Measurements from ENCODE around the gene ARHGEF10L.
A peak's percentile ranks its signal among the peaks of the same experiment; 100 is the strongest.

ARHGEF10L gene

GRCh38 chr1:17565461-17566252 is 26.2 kb downstream of the ARHGEF10L start:
- no peaks in the 10 kb centered on the region for H3K9me3 ChIP-seq (ENCODE audit: control insufficient read depth, low read length)
- no peak overlapping the region for H3K4me3 ChIP-seq (ENCODE audit: low read length)
- H3K27me3 ChIP-seq (replicated peaks; ENCODE audit: control insufficient read depth, insufficient read depth, low read length): no peaks in the 10 kb centered on the region
- DNase-seq (ENCODE audit: low read depth): no peak
- peaks cover 93% of the 10 kb centered on the region for H3K4me1 ChIP-seq (ENCODE audit: control insufficient read depth, insufficient read depth, low read length)
- no peaks in the 10 kb centered on the region for H3K36me3 ChIP-seq (ENCODE audit: control insufficient read depth, insufficient read depth, low read length, severe bottlenecking)
- H3K9ac ChIP-seq (ENCODE audit: low read length): peak overlapping the region; percentile 16

- Histone ChIP-seq H3K9me3 (ENCODE audit: control insufficient read depth, low read length) (no peaks in the 10 kb centered on the region), H3K4me1 (ENCODE audit: control insufficient read depth, insufficient read depth, low read length) (peaks cover 86% of the 10 kb centered on the region), H3K36me3 (ENCODE audit: control insufficient read depth, insufficient read depth, low read length, severe bottlenecking) (no peaks in the 10 kb centered on the region), H3K9ac (ENCODE audit: low read length) (no peak overlapping the region), H3K4me3 (ENCODE audit: low read length) (no peak overlapping the region), H3K27me3 (replicated peaks; ENCODE audit: control insufficient read depth, insufficient read depth, low read length) (no peaks in the 10 kb centered on the region)
- no peak for DNase-seq (ENCODE audit: low read depth)
Observed at GRCh38 chr1:17566417-17566816, 26.9 kb downstream of the ARHGEF10L start.

- no peak overlapping the region for H3K4me3 ChIP-seq (ENCODE audit: low read length)
- no peak overlapping the region for H3K9ac ChIP-seq (ENCODE audit: low read length)
- no peaks in the 10 kb centered on the region for H3K9me3 ChIP-seq (ENCODE audit: control insufficient read depth, low read length)
- no peak for DNase-seq (ENCODE audit: low read depth)
- peaks cover 81% of the 10 kb centered on the region for H3K4me1 ChIP-seq (ENCODE audit: control insufficient read depth, insufficient read depth, low read length)
- H3K27me3 ChIP-seq (replicated peaks; ENCODE audit: control insufficient read depth, insufficient read depth, low read length): no peaks in the 10 kb centered on the region
- H3K36me3 ChIP-seq (ENCODE audit: control insufficient read depth, insufficient read depth, low read length, severe bottlenecking): no peaks in the 10 kb centered on the region
Observed at GRCh38 chr1:17566892-17567291, 27.4 kb downstream of the ARHGEF10L start.

- Histone ChIP-seq H3K4me3 (ENCODE audit: low read length) (no peak overlapping the region), H3K4me1 (ENCODE audit: control insufficient read depth, insufficient read depth, low read length) (peaks cover 74% of the 10 kb centered on the region), H3K36me3 (ENCODE audit: control insufficient read depth, insufficient read depth, low read length, severe bottlenecking) (no peaks in the 10 kb centered on the region), H3K27me3 (replicated peaks; ENCODE audit: control insufficient read depth, insufficient read depth, low read length) (no peaks in the 10 kb centered on the region), H3K9ac (ENCODE audit: low read length) (peak overlapping the region; percentile 82), H3K9me3 (ENCODE audit: control insufficient read depth, low read length) (no peaks in the 10 kb centered on the region)
- no peak for DNase-seq (ENCODE audit: low read depth)
Observed at GRCh38 chr1:17567582-17567981, 28.1 kb downstream of the ARHGEF10L start.

GRCh38 chr1:17568014-17568900 is 28.8 kb downstream of the ARHGEF10L start:
- H3K4me1 ChIP-seq (ENCODE audit: control insufficient read depth, insufficient read depth, low read length): peaks cover 71% of the 10 kb centered on the region
- no peaks in the 10 kb centered on the region for H3K27me3 ChIP-seq (replicated peaks; ENCODE audit: control insufficient read depth, insufficient read depth, low read length)
- H3K9ac ChIP-seq (ENCODE audit: low read length): peak overlapping the region; percentile 82
- H3K4me3 ChIP-seq (ENCODE audit: low read length): no peak overlapping the region
- no peaks in the 10 kb centered on the region for H3K9me3 ChIP-seq (ENCODE audit: control insufficient read depth, low read length)
- no peak for DNase-seq (ENCODE audit: low read depth)
- H3K36me3 ChIP-seq (ENCODE audit: control insufficient read depth, insufficient read depth, low read length, severe bottlenecking): no peaks in the 10 kb centered on the region

GRCh38 chr1:17569200-17570139 is 30.0 kb downstream of the ARHGEF10L start:
- Histone ChIP-seq H3K4me1 (ENCODE audit: control insufficient read depth, insufficient read depth, low read length) (peaks cover 59% of the 10 kb centered on the region), H3K4me3 (ENCODE audit: low read length) (peak overlapping the region; percentile 39), H3K9me3 (ENCODE audit: control insufficient read depth, low read length) (no peaks in the 10 kb centered on the region), H3K27me3 (replicated peaks; ENCODE audit: control insufficient read depth, insufficient read depth, low read length) (no peaks in the 10 kb centered on the region), H3K9ac (ENCODE audit: low read length) (peak overlapping the region; percentile 82), H3K36me3 (ENCODE audit: control insufficient read depth, insufficient read depth, low read length, severe bottlenecking) (no peaks in the 10 kb centered on the region)
- DNase-seq (ENCODE audit: low read depth): peak; percentile 91

- H3K4me3 ChIP-seq (ENCODE audit: low read length): peak overlapping the region; percentile 6
- peaks cover 52% of the 10 kb centered on the region for H3K4me1 ChIP-seq (ENCODE audit: control insufficient read depth, insufficient read depth, low read length)
- no peaks in the 10 kb centered on the region for H3K9me3 ChIP-seq (ENCODE audit: control insufficient read depth, low read length)
- no peak for DNase-seq (ENCODE audit: low read depth)
- H3K9ac ChIP-seq (ENCODE audit: low read length): peak overlapping the region; percentile 82
- H3K36me3 ChIP-seq (ENCODE audit: control insufficient read depth, insufficient read depth, low read length, severe bottlenecking): no peaks in the 10 kb centered on the region
- H3K27me3 ChIP-seq (replicated peaks; ENCODE audit: control insufficient read depth, insufficient read depth, low read length): no peaks in the 10 kb centered on the region
Observed at GRCh38 chr1:17570228-17570627, 30.7 kb downstream of the ARHGEF10L start.

GRCh38 chr1:17572264-17572985 is 32.9 kb downstream of the ARHGEF10L start:
- Histone ChIP-seq H3K9me3 (ENCODE audit: control insufficient read depth, low read length) (no peaks in the 10 kb centered on the region), H3K4me3 (ENCODE audit: low read length) (no peak overlapping the region), H3K4me1 (ENCODE audit: control insufficient read depth, insufficient read depth, low read length) (peaks cover 30% of the 10 kb centered on the region), H3K36me3 (ENCODE audit: control insufficient read depth, insufficient read depth, low read length, severe bottlenecking) (no peaks in the 10 kb centered on the region), H3K27me3 (replicated peaks; ENCODE audit: control insufficient read depth, insufficient read depth, low read length) (no peaks in the 10 kb centered on the region), H3K9ac (ENCODE audit: low read length) (no peak overlapping the region)
- no peak for DNase-seq (ENCODE audit: low read depth)

GRCh38 chr1:17573518-17574041 is 34.1 kb downstream of the ARHGEF10L start:
- H3K9ac ChIP-seq (ENCODE audit: low read length): no peak overlapping the region
- H3K4me3 ChIP-seq (ENCODE audit: low read length): no peak overlapping the region
- H3K27me3 ChIP-seq (replicated peaks; ENCODE audit: control insufficient read depth, insufficient read depth, low read length): no peaks in the 10 kb centered on the region
- DNase-seq (ENCODE audit: low read depth): no peak
- H3K36me3 ChIP-seq (ENCODE audit: control insufficient read depth, insufficient read depth, low read length, severe bottlenecking): no peaks in the 10 kb centered on the region
- H3K4me1 ChIP-seq (ENCODE audit: control insufficient read depth, insufficient read depth, low read length): peaks cover 18% of the 10 kb centered on the region
- no peaks in the 10 kb centered on the region for H3K9me3 ChIP-seq (ENCODE audit: control insufficient read depth, low read length)

GRCh38 chr1:17574516-17574915 is 35.0 kb downstream of the ARHGEF10L start:
- Histone ChIP-seq H3K9me3 (ENCODE audit: control insufficient read depth, low read length) (no peaks in the 10 kb centered on the region), H3K4me3 (ENCODE audit: low read length) (no peak overlapping the region), H3K27me3 (replicated peaks; ENCODE audit: control insufficient read depth, insufficient read depth, low read length) (no peaks in the 10 kb centered on the region), H3K36me3 (ENCODE audit: control insufficient read depth, insufficient read depth, low read length, severe bottlenecking) (no peaks in the 10 kb centered on the region), H3K4me1 (ENCODE audit: control insufficient read depth, insufficient read depth, low read length) (peaks cover 9% of the 10 kb centered on the region), H3K9ac (ENCODE audit: low read length) (no peak overlapping the region)
- no peak for DNase-seq (ENCODE audit: low read depth)

Data from adipocyte (in vitro differentiated cells).